Measurements from ENCODE around the gene CYB5A. TPM values are rescaled to one million over a fixed set of nuclear protein-coding genes. Genes with fewer than 3 reads are reported as not detected.

Gene CYB5A
- total RNA-seq, 4 donors from 2014 or later: 34.0 to 236 (median 173) TPM

DNA sequence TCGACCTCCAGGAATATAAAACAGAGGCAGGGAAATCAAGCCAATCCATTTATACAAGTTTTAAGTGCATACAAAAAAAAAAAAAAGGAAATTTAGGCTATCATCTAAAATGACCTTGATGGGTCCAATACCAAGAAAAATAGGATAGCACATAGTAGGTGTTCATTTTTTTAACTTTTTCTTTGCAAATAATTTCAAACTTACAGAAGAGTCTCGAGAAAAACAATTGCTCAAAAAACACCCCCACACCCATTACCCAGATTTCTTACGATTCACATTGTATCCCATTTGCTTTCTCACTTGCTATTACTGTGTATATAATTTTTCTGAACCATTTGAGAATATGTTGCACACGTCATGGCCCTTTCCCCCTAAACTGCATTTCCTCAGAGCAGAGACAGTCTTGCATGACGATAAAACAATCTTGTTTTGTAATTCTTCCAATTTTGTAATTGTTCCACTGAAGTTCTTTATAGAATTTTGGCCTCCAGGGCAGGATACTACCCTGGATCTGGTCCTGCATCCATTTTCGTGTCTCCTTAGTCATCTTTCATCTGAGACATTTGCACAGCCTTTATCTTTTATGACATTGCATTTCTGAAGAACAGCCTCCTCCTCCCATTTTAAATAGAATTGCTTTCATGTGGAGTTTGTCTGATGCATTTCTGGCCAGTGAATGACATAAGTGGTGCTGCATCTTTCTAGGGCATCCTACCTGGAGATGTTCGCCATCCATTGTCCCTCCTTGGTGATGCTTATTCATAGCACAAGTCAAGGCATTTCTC is 68.9 kb downstream of the CYB5A start:
- H3K4me1 ChIP-seq: no peaks in the 10 kb centered on the region
- 82 to 83% methylated on average over 7 of the region's 7 CpGs for WGBS, 2 donors (ENCODE audit: low coverage in 1 of 2)
- no peaks in the 10 kb centered on the region for H3K36me3 ChIP-seq
- H3K27ac ChIP-seq: no peak overlapping the region
- no peak overlapping the region for H3K4me3 ChIP-seq
- no peak for TF ChIP-seq CTCF (IDR thresholded peaks at IDR 0.05)
- no peak for TF ChIP-seq POLR2A (IDR thresholded peaks at IDR 0.05)
- TF ChIP-seq POLR2AphosphoS5 (IDR thresholded peaks at IDR 0.05): no peak
- no peak for TF ChIP-seq EP300 (IDR thresholded peaks at IDR 0.05; ENCODE audit: low read depth)
- intact Hi-C loops (cut with DNase I; ENCODE audit: low total_unique reads) (no loop called here), in situ Hi-C loops (cut with MboI; ENCODE audit: low pct_ligation_motif_present in 1 of 4, low pct_unique_long_range_greater_than_20kb in 1 of 4, low sequenced_read_pairs in 3 of 4) (no loop called here)
- no peak for DNase-seq
- no peaks in the 10 kb centered on the region for H3K9me3 ChIP-seq
- H3K27me3 ChIP-seq: no peaks in the 10 kb centered on the region

- in situ Hi-C loops (cut with MboI; ENCODE audit: low pct_ligation_motif_present in 1 of 4, low pct_unique_long_range_greater_than_20kb in 1 of 4, low sequenced_read_pairs in 3 of 4) (no loop called here), intact Hi-C loops (cut with DNase I; ENCODE audit: low total_unique reads) (no loop called here)
- no peak overlapping the region for H3K27ac ChIP-seq
- H3K4me1 ChIP-seq: no peaks in the 10 kb centered on the region
- no peaks in the 10 kb centered on the region for H3K36me3 ChIP-seq
- WGBS, 2 donors (ENCODE audit: low coverage in 1 of 2): 89 to 93% methylated on average over 3 to 9 of the region's 9 CpGs
- no peak overlapping the region for H3K4me3 ChIP-seq
- H3K9me3 ChIP-seq: no peaks in the 10 kb centered on the region
- no peak for TF ChIP-seq POLR2AphosphoS5 (IDR thresholded peaks at IDR 0.05)
- no peak for TF ChIP-seq POLR2A (IDR thresholded peaks at IDR 0.05)
- no peak for TF ChIP-seq CTCF (IDR thresholded peaks at IDR 0.05)
- TF ChIP-seq EP300 (IDR thresholded peaks at IDR 0.05; ENCODE audit: low read depth): no peak
- DNase-seq: no peak
- no peaks in the 10 kb centered on the region for H3K27me3 ChIP-seq
Observed at GRCh38 chr18:74221081-74221480, 70.7 kb downstream of the CYB5A start.

DNA sequence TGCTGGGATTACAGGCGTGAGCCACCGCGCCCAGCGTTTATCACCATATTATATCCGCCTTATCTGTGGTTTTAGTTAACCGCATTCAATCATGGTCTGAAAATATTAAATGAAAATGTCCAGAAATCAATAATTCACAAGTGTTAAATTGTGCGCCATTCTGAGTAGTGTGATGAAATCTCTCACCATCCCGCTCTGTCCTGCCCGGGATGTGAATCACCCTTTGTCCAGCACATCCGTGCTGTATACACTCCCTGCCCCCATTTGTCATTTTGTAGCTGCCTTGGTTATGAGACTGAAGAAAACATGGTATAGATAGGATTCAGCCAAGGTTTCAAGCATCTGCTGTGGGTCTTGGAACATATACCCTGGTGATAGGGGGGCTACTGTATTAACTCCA is 72.7 kb downstream of the CYB5A start:
- in situ Hi-C loops (cut with MboI; ENCODE audit: low pct_ligation_motif_present in 1 of 4, low pct_unique_long_range_greater_than_20kb in 1 of 4, low sequenced_read_pairs in 3 of 4) (no loop called here), intact Hi-C loops (cut with DNase I; ENCODE audit: low total_unique reads) (no loop called here)
- no peaks in the 10 kb centered on the region for H3K27me3 ChIP-seq
- TF ChIP-seq POLR2AphosphoS5 (IDR thresholded peaks at IDR 0.05) (no peak), POLR2A (IDR thresholded peaks at IDR 0.05) (no peak), CTCF (IDR thresholded peaks at IDR 0.05) (no peak), EP300 (IDR thresholded peaks at IDR 0.05; ENCODE audit: low read depth) (no peak)
- H3K36me3 ChIP-seq: no peaks in the 10 kb centered on the region
- no peaks in the 10 kb centered on the region for H3K9me3 ChIP-seq
- H3K27ac ChIP-seq: no peak overlapping the region
- H3K4me3 ChIP-seq: no peak overlapping the region
- no peak for DNase-seq
- no peaks in the 10 kb centered on the region for H3K4me1 ChIP-seq
- WGBS, 2 donors (ENCODE audit: low coverage in 1 of 2): 90 to 92% methylated on average over 8 to 10 of the region's 10 CpGs

- TF ChIP-seq CTCF (IDR thresholded peaks at IDR 0.05) (no peak), POLR2AphosphoS5 (IDR thresholded peaks at IDR 0.05) (no peak), POLR2A (IDR thresholded peaks at IDR 0.05) (no peak), EP300 (IDR thresholded peaks at IDR 0.05; ENCODE audit: low read depth) (no peak)
- no peak overlapping the region for H3K27ac ChIP-seq
- H3K36me3 ChIP-seq: no peaks in the 10 kb centered on the region
- H3K4me1 ChIP-seq: no peaks in the 10 kb centered on the region
- H3K4me3 ChIP-seq: no peak overlapping the region
- intact Hi-C loops (cut with DNase I; ENCODE audit: low total_unique reads) (no loop called here), in situ Hi-C loops (cut with MboI; ENCODE audit: low pct_ligation_motif_present in 1 of 4, low pct_unique_long_range_greater_than_20kb in 1 of 4, low sequenced_read_pairs in 3 of 4) (no loop called here)
- no peaks in the 10 kb centered on the region for H3K9me3 ChIP-seq
- no peaks in the 10 kb centered on the region for H3K27me3 ChIP-seq
- no peak for DNase-seq
- WGBS, 2 donors (ENCODE audit: low coverage in 1 of 2): 67 to 78% methylated on average over 5 to 7 of the region's 7 CpGs
Observed at GRCh38 chr18:74217476-74218143, 74.2 kb downstream of the CYB5A start.
